GM19239 (cell line): Measurements from ENCODE around the gene CD44.

Source experiments
- DNase-seq: peaks from one replicate; pipeline ENCODE4 v3.0.0; 2011; ENCODE audit warnings: low spot score; ENCODE audit not compliant: insufficient read length
- FAIRE-seq: peaks from 2 replicates; lab custom pipeline; 2011; peaks lifted over from hg19 to GRCh38; lab: Jason Lieb, UNC

CD44 gene

GRCh38 chr11:35111161-35112055 is 27.6 kb upstream of the CD44 start:
- FAIRE-seq (no peak), DNase-seq (no peak)

- no peak for FAIRE-seq
- DNase-seq = no peak
These were observed 26.7 kb upstream of the CD44 start for GRCh38 chr11:35112056-35112845.

GRCh38 chr11:35112846-35113105 is 26.2 kb upstream of the CD44 start:
- DNase-seq = no peak
- FAIRE-seq = no peak

GRCh38 chr11:35114906-35115687 is 23.9 kb upstream of the CD44 start:
- FAIRE-seq (peak; percentile 86), DNase-seq (no peak)

- FAIRE-seq (no peak), DNase-seq (no peak)
These were observed 23.3 kb upstream of the CD44 start for GRCh38 chr11:35115688-35116030.

- FAIRE-seq = no peak
- DNase-seq = no peak
These were observed 22.7 kb upstream of the CD44 start for GRCh38 chr11:35116245-35116644.

- DNase-seq (no peak), FAIRE-seq (no peak)
These were observed 22.0 kb upstream of the CD44 start for GRCh38 chr11:35116762-35117640.

GRCh38 chr11:35118906-35119305 is 20.1 kb upstream of the CD44 start:
- FAIRE-seq (peak; percentile 97), DNase-seq (no peak)

- FAIRE-seq = no peak
- no peak for DNase-seq
These were observed 17.6 kb upstream of the CD44 start for GRCh38 chr11:35121326-35121865.

GRCh38 chr11:35122308-35122707 is 16.7 kb upstream of the CD44 start:
- peak; percentile 79 for FAIRE-seq

GRCh38 chr11:35126000-35126878 is 12.7 kb upstream of the CD44 start:
- FAIRE-seq (peak; percentile 98), DNase-seq (peak; percentile 44)

More at GRCh38 chr11:35122308-35122707, 16.7 kb upstream of the CD44 start:
- no peak for DNase-seq

- DNase-seq (no peak), FAIRE-seq (no peak)
These were observed 11.9 kb upstream of the CD44 start for GRCh38 chr11:35126879-35127581.

- FAIRE-seq = no peak
- DNase-seq = no peak
These were observed 11.4 kb upstream of the CD44 start for GRCh38 chr11:35127619-35128018.

GRCh38 chr11:35131094-35131493 is 7.9 kb upstream of the CD44 start:
- DNase-seq (no peak), FAIRE-seq (peak; percentile 11)

- FAIRE-seq (no peak), DNase-seq (no peak)
These were observed 7.1 kb upstream of the CD44 start for GRCh38 chr11:35131886-35132285.

- FAIRE-seq (no peak), DNase-seq (no peak)
These were observed 5.3 kb upstream of the CD44 start for GRCh38 chr11:35133656-35134055.

- DNase-seq = no peak
- peak; percentile 70 for FAIRE-seq
These were observed 4.4 kb upstream of the CD44 start for GRCh38 chr11:35134403-35135148.
